VCaP (cell line): ENCODE data around the gene FOXJ3.

Experiments
- H3K27ac ChIP-seq: fragments of 450-650 bp; 2 replicates; pipeline ENCODE4 v1.5.1; 2017
- CTCF ChIP-seq: fragments of 450-650 bp; conservative IDR thresholded peaks from 2 replicates; pipeline ENCODE4 v1.5.1; 2017; ENCODE audit warnings: mild to moderate bottlenecking, moderate library complexity

The FOXJ3 gene

GRCh38 chr1:42179900-42180329 is 155.1 kb downstream of the FOXJ3 start:
- TF ChIP-seq CTCF: no peak
- no peak overlapping the region; the same call in 1 of the 2 replicates for H3K27ac ChIP-seq

GRCh38 chr1:42179275-42179674 is 155.8 kb downstream of the FOXJ3 start:
- TF ChIP-seq CTCF: no peak
- peak overlapping the region; percentile 94 for H3K27ac ChIP-seq

- TF ChIP-seq CTCF: no peak
- peak overlapping the region; percentile 94 for H3K27ac ChIP-seq
Observed at GRCh38 chr1:42178249-42178648, 156.8 kb downstream of the FOXJ3 start.

- TF ChIP-seq CTCF: no peak
- peak overlapping the region; percentile 94 for H3K27ac ChIP-seq
Observed at GRCh38 chr1:42177541-42177981, 157.5 kb downstream of the FOXJ3 start.

- H3K27ac ChIP-seq: peak overlapping the region; percentile 94
- peak; percentile 91 for TF ChIP-seq CTCF
Observed at GRCh38 chr1:42176902-42177519, 158.0 kb downstream of the FOXJ3 start.

GRCh38 chr1:42175314-42176054 is 159.6 kb downstream of the FOXJ3 start:
- no peak for TF ChIP-seq CTCF
- peak overlapping the region; percentile 94 for H3K27ac ChIP-seq

GRCh38 chr1:42173961-42174735 is 160.9 kb downstream of the FOXJ3 start:
- peak overlapping the region; percentile 94 for H3K27ac ChIP-seq
- TF ChIP-seq CTCF: no peak
